GM18502 (cell line): ENCODE data around the gene DENND10.
A peak's percentile ranks its signal among the peaks of the same experiment; 100 is the strongest.
"Not testable (repeated sequence)": the region's sequence is repeated elsewhere in the genome, so short reads cannot be mapped to it uniquely, and the experiment has no call there.

Experiments
- ATAC-seq: cut with Tn5 transposase; IDR thresholded peaks from one replicate; pipeline ENCODE4 v1.9.1; 2021; ENCODE audit warnings: mild to moderate bottlenecking; ENCODE audit not compliant: unreplicated experiment, poor library complexity

DENND10 gene

DNA sequence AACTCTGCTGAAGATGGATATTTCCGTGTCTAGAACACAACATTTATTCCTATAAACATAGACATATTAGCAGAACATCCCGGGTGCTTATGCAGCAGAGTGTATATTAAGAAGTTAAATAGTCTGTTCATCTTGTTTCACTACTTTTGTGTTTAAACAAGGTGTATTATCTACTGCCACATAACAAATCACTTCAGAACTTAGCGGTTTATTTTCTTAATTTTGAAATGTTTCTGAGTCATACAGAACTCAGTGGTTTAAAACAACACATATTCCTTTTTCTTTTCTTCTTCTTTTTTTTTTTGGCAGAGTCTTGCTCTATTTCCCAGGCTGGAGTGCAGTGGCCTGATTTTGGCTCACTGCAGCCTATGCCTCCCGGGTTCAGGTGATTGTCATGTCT, 25.8 kb downstream of the DENND10 start:
- no peak for ATAC-seq

DNA sequence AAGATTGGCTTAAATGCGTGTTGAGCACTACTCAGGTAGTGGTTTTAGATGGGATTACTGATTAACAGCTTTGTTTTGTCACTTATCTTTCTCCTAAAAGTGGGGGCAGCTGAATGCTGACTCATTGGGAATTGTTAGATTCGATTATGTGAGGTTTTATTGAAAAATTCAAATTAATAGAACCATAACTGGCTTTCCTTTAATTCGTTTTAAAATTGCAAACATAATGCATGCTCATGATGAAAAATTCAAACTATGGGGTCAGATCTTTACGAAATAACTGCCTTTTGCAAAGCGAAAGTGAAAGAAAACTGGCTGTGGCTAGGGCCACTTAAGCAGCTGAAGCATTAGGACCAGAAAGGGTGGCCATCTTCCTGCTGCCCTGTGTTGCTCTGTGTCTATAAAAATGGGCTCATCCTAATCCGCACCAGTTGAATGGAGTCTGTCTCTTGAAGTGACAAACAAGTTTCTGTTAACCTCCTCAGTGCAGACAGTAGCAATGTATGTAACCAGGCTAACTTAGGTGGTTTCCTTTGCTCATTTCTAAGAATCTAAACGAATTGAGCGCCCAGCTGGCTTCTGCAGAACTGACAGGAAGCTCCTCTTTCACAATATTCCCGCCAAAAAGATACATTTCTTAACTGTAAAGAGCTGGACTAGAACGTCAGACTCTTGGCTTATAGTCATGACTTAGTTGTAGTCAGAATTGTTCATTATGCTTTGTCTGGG, 27.8 kb downstream of the DENND10 start:
- ATAC-seq: peak; percentile 63

DNA sequence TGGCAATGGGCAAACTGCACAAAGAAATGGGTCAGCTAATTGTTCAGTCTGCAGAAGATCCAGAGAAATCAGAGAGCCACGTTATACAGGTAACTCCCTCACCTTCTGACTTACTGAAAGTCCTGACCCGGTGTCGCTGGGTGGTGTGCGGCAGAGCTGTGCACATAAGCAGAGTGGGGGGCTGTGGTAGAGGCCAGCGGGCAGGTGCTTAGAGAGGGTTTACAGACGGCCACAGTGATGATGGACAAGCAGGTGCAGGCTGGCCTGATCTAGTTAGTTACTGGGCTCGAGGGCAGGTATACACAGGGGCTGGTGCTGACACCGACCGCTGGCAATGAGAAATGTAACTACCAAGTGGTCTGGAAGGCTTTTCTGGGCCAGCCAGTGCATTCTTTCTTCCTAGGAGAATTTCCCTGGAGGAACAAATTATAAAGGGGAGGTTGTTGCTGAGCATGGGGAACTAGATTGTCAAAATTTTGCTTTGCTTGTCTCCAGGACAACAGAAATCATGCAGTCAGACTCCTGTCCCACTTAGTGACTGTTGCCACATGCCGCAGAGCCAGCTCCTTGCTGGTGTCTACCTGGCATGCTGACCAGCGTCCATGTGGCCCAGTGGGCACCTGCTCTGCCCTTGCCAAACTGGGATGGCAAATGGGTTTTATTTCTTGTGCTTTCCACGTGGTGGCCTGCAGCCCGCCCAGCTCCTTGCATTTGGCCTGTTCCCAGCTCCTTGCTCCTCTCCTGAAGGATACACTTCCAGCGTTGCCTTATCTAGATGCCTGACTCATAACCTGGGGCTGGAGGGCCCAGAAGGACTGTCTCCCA, 28.8 kb downstream of the DENND10 start:
- ATAC-seq: no peak

DNA sequence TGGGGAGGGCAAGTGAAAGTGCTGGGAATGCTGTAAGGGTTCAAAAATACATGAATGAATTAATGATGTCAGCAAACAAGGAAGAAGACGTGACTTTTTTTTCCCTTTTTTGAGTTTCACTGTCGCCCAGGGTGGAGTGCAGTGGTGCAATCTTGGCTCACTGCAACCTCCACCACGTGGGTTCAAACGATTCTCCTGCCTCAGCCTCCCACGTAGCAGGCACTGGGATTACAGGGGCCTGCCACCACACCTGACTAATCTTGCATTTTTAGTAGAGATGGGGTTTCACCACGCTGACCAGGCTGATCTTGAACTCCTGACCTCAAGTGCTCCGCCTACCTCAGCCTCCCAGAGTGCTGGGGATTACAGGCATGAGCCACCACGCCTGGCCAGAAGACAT, 30.0 kb downstream of the DENND10 start:
- ATAC-seq: no peak

DNA sequence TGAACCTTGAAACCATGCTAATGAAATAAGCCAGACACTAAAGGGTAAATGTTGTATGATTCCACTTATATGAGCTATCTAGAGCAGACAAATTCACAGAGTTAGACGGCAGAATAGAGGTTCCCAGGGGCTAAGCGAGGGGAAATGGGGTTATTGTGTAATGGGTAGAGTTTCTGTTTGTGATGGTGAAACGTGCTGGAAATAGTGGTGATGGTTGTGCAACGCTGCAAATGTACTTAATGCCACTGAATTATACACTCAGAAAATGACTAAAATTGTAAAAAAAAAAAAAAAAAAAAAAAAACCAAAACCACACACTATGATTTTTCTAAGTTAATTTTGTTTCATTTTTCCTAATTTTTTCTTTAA, 31.6 kb downstream of the DENND10 start:
- no peak for ATAC-seq

DNA sequence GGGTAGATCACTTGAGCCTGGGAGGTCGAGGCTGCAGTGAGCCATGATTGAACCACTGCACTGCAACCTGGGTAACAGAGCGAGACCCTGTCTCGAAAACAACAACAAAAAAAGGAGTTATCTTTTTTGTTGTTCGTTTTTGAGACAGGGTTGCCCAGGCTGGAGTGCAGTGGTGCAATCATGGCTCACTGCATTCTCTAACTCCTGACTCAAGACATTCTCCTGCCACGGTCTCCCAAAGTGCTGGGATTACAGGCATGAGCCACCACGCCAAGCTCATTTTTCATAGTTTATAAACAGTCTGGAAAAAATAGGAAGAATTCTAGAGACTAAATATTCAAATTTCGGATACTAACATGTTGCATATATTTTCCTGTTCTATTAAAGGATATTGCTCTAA, 32.2 kb downstream of the DENND10 start:
- no peak for ATAC-seq

DNA sequence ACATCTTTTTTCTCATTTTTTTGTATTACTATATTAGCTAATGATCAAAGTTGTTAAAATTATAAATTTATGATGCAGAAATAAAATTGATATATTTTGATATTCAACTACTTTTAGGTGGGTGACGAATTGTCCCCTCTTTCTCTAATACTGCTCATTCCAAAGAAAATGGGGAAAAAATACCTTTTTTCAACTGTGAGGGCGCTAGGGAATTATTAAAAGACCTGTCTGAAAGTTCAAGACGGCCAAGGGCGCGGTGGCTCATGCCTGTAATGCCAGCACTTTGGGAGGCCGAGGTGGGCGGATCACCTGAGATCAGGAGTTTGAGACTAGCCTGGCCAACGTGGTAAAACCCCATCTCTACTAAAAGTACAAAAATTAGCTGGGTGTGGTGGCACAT, 34.0 kb downstream of the DENND10 start:
- ATAC-seq: not testable (repeated sequence)

DNA sequence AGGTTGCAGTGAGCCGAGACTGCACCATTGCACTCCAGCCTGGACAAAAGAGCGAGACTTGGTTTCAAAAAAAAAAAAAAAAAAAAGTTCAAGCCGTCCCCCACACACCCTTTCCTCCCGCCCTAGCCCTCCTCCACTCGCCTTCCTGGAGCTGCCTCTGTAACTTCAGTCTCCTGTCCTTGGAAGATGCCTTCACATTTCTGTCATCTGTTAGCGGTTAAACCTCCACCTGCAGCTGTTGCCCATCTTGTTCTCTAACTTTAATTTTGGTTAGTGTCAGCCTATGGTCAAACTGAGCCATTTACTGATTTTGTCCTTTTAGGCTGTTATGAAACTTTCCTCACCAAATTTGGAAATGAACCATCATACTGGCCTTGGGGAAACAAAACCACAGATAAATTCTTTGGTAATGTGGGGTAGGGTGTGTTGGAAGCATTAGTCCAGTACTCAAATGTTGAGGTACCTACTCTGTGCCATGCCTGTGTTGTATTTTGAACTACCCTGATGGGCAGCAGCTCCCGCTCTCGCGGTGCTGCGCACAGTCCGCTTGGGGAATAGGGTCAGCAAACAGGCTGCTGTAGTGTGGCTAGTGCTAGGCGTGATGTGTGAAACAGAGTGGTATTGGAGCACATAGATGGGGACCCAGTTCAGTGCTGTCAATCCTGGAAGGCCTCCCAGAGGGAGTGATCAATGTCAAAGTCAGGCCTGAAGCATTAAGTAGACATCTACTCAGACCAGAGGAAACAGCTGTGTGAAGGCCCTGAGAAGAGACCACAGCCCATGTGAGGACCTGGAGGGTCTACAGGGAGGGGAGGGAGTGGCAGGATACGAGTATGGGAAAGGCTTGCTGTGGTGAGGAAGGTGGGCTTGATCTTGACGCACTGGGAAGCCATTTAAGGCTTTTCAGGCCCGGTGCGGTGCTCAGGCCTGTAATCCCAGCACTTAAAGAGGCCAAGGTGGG, 34.7 kb downstream of the DENND10 start:
- ATAC-seq: no peak

DNA sequence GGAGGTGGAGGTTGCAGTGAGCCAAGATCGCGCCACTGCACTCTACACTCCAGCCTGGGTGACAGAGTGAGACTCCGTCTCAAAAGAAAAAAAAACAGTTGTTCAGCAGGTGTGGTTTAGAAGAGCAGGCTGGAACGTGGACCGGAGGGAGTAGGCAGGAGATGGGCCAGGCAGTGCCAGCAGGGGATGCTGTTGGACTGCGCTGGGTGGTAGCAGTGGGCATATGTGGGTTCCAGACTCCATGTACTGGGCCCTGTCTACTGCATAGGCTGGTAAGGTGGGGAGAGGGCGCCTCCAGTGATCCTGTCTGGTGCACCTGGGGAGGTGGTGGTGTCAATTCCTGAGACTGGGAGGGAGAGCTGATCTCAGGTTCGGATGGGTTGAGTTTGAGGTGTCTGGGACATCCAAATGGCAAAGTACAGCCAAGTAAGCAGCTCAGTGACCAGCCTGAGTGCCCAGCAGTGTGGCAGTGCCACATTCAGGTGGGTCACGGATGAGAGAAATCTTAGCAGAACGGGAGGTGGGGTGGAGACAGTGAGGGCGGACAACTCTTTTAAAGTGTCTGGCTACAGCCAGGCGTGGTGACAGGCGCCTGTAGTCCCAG, 35.7 kb downstream of the DENND10 start:
- no peak for ATAC-seq

DNA sequence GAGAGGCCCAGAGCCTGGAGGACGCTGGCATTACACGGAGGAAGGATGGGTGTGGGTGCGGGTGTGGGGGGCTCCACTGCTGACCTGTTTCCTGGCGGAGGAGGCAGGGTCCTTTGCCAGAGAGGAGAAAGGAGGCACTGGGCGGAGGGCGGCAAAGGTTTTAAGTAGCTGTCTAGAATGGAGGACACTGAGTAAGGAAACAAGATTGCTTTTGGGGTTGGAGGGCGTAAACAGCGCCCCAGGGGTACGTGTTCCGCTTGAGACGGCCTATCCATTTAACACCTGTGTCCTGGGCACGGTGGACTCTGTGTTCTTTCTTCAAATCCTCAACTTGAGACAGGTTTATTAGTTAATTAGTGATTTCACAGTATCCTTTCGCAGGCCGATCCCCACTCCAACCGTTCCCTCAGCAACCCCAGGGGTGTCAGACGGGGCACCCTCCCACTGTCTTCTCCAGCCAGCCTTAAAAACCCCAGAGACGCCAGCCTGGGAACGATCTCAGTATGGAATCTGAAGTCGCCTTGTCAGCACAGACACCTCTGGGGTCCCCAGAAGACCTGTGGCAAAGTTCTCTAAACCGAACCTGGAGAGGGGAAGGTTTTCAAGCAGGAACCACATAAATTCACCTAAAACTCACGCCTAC, 36.8 kb downstream of the DENND10 start:
- ATAC-seq: no peak

DNA sequence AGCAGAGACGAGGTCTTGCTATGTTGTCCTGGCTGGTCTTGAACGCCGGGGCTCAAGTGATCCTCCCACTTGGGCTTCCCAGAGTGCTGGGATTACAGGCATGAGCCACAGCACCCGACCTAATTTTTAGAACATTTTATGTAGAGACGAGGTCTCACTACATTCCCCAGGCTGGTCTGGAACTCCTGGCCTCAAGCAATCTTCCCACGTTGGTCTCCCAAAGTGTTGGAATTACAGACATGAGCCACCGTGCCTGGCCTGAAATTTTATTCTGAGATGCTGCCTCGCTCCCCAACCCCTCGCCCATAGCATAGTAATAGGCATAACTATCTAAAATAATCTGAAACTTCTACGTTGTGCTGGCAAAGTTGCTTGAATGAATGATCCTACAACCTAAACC, 39.7 kb downstream of the DENND10 start:
- ATAC-seq: no peak

DNA sequence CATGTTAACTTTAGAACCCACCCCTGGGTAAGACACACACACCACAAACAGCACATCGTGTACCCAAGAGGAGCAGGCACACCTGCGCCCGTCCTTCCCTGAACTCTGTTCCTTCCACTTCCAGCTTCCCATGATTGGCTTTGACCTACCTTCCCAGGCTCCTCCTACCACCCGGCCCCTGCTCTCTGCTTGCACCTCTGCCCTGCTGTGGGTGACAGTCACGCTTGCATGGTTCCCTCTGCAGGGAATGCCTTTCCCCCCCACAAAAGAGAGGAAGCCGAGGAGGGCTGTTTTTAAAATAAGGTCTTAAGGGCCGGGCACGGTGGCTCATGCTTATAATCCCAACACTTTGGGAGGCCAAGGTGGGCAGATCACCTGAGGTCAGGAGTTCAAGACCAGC, 45.2 kb downstream of the DENND10 start:
- no peak for ATAC-seq

DNA sequence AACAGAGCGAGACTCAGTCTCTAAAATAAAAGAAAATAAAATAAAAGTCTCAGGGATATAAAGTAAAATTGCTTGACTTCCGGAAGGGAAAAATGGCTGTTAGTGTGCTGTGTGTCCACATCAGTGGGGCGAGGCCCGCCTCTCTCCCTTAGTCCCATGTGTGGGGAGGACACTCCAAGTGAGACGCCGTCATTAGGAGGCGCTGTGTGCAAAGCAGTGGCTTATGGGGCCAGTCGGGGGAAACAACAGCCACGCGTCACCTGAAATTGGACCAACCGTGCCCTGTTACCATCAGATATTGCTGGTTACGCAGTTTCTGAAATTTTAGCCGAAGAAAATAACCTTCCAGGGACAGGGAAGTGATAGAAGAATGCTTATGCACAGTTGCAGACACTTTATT, 45.8 kb downstream of the DENND10 start:
- ATAC-seq: no peak

DNA sequence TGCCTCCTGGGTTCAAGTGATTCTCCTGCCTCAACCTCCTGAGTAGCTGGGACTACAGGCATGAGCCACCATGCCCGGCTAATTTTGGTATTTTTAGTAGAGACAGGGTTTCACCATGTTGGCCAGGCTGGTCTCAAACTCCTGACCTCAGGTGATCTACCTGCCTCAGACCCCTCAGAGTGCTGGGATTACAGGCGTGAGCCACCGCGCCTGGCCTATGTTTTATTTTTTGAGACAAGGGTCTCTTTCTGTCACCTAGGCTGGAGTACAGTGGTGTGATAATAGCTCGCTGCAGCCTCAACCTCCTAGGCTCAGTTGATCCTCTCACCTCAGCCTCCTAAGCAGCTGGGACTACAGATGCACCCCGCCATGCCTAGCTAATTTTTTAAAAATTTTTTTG, 47.7 kb downstream of the DENND10 start:
- not testable (repeated sequence) for ATAC-seq

DNA sequence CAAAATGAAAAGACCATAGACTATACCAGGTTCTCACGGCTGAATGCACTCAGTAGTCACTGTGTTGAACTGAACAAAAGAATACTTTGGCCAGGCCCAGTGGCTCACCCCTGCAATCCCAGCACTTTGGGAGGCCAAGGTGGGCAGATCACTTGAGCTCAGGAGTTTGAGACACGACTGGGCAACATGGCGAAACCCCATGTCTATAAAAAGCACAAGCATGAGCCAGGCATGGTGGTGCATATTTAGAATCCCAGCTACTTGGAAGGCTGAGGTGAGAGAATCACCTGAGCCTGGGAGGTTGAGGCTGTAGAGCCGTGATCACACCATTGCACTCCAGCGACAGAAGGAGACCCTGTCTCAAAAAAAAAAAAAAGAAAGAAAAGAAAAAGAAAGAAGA, 49.1 kb downstream of the DENND10 start:
- no peak for ATAC-seq

DNA sequence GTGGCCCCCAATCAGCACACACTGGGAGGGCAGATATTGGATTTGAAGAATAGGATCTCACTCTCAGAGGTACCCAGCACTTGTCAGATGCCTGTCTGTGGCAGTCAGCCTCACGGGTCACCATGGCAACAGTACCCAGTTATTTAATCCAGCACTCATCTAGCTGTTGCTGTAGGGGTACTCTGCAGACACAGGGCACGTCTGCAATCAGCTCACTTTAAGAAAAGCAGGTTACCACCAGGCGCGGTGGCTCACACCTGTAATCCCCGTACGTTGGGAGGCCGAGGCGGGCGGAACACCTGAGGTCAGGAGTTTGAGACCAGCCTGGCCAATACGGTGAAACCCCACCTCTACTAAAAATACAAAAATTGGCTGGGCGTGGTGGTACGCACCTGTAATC, 49.7 kb downstream of the DENND10 start:
- ATAC-seq: no peak

DNA sequence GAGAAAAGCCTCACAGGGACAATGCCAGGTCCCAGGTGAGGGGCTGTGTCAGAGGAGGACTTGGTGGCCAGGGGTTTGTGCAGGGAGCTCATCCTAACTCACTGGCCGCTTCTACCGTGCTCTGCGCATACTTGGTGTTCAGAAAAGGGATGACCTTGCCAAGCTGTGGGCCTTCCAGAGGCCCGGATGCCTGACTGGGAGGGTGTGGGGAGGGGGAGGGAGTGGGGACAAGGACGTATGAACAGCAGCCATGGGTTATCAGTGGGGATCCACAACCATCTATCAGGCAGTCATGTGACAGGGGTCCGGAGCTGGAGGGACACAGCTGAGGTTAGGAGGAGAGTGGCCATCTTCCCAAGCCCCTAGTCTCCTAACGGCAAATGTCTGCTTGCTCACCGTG, 55.4 kb downstream of the DENND10 start:
- no peak for ATAC-seq

DNA sequence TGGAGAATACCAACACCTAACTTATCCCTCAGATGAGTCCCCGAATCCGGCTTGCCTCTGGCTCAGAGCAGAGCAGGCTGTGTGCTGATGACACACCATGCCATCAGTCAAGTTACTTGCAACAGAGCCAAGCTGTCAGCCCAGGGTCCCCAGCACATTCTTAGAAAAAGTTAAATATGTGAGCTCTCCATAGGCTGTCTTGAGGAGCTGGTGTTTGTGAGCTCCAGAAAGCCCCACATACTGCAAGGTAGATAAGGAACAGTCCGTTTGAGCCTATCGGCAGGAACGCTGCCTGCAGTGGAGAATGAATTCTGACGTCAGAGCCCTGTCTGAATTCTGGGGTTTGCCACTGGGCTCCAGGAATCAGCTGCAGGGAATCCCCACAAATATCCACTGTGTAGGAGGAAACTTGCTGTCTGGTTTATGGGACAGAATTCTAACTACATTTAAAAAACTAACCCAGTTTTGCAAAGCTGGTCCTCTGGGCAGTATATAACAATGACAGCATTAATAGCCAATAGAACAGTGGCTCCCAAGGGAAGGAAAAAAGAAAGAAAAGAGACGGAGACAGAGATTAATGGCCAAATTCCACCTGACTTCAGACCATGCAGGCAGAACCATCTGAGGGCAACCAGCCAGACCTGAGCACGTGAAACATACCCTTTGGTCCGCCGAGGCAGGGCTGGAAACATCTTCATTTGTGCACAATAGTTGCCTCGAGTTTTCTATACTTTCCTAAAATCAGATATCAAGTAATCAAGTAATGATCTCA, 58.0 kb downstream of the DENND10 start:
- no peak for ATAC-seq

DNA sequence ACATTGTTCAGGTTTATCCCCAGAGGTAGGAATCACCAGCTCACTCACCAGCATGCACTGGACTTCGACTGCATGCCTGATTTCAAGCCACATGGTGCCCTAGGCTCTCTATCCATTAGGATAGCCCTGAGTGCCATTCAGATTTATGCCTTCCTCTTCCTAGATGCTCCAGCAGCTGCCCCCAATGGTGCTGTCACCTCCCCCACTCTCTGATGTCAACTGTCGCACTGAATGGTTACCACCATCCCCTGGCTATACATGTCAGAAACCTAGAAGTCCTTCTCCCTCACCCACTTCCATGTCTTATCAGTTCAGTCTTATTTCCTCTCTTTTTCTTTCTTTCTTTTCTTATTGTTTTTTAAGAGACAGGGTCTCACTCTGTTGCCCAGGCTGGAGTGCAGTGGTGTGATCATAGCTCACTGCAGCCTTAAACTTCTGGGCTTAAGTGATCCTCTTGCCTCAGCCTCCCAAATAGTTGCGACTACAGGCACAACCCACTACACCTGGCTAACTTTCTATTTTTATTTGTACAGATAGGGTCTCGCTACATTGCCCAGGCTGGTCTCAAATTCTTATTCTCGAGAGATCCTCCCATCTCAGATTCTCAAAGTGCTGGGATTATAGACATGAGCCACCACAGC, 58.7 kb downstream of the DENND10 start:
- ATAC-seq: no peak
